Gastroesophageal sphincter (tissue), 3 donors: ENCODE measurements around the gene ERBB4.

Experiments
- EP300 ChIP-seq: sonication (generic); formaldehyde crosslinking; IDR thresholded peaks from one replicate; pipeline ENCODE4 v1.6.1; 2017; ENCODE audit warnings: antibody characterized with exemption, mild to moderate bottlenecking
- POLR2A ChIP-seq, 2 donors: fragments of 450-650 bp; IDR thresholded peaks; one replicate each; pipeline ENCODE4 v1.6.1; 2017; ENCODE audit warnings: antibody characterized with exemption in 2 of 2, mild to moderate bottlenecking in 2 of 2, moderate library complexity in 1 of 2
- POLR2AphosphoS5 ChIP-seq: sonication (generic); formaldehyde crosslinking; IDR thresholded peaks from one replicate; pipeline ENCODE4 v1.6.1; 2017; ENCODE audit warnings: antibody characterized with exemption
- TF ChIP-seq, protein P1 (sequence below), 4 experiments: fragments of 200-600 bp in 2 of 4; fragments of 450-650 bp in 2 of 4; sonication (generic) in 1 of 4; IDR thresholded peaks; one replicate each; pipeline ENCODE4 v1.5.1; 2017 to 2019; ENCODE audit warnings: antibody characterized with exemption in 4 of 4, mild to moderate bottlenecking in 2 of 4, moderate library complexity in 2 of 4

DNA sequence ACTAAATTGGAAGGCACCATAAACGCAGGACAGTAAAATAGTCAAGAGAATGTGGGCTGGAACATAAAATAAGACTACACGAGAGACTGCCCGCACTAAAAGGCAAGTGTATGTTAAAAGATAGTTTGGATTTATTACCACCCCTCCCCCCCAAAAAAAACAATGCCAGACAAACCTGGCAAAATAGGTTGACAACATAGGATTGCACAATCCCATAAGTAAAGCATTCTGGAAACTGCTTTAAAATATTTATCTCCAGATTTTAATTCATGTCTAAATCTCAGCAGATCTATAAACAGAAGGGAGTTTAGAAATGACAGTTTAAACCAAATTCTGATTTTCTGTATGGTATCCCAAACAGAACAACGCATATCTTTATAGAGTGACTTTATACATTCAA, 455.1 kb downstream of the ERBB4 start:
- no peak for TF ChIP-seq EP300
- TF ChIP-seq POLR2A (IDR thresholded peaks at IDR 0.05) = no peak
- TF ChIP-seq, protein P1, sequence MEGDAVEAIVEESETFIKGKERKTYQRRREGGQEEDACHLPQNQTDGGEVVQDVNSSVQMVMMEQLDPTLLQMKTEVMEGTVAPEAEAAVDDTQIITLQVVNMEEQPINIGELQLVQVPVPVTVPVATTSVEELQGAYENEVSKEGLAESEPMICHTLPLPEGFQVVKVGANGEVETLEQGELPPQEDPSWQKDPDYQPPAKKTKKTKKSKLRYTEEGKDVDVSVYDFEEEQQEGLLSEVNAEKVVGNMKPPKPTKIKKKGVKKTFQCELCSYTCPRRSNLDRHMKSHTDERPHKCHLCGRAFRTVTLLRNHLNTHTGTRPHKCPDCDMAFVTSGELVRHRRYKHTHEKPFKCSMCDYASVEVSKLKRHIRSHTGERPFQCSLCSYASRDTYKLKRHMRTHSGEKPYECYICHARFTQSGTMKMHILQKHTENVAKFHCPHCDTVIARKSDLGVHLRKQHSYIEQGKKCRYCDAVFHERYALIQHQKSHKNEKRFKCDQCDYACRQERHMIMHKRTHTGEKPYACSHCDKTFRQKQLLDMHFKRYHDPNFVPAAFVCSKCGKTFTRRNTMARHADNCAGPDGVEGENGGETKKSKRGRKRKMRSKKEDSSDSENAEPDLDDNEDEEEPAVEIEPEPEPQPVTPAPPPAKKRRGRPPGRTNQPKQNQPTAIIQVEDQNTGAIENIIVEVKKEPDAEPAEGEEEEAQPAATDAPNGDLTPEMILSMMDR (IDR thresholded peaks at IDR 0.05) = no peak
- TF ChIP-seq POLR2AphosphoS5 = no peak
